Psoas muscle (tissue), 8 donors: ENCODE measurements around the gene PTPRM. TPM values are rescaled to one million over a fixed set of nuclear protein-coding genes. Genes with fewer than 3 reads are reported as not detected.

Experiments
- ATAC-seq, 4 donors: fragments of 200-7000 bp; cut with Tn5 transposase; one replicate each; pipeline ENCODE4 v1.9.1; 2020; ENCODE audit warnings: moderate library complexity in 3 of 4, mild to moderate bottlenecking in 2 of 4
- DNase-seq, 2 donors: peaks; one replicate each; pipeline ENCODE4 v3.0.0-alpha.2; 2020
- H3K27ac ChIP-seq: fragments of 200-600 bp; one replicate; pipeline ENCODE4 v1.8.0; 2022
- H3K27me3 ChIP-seq, 3 donors: fragments of 200-600 bp in 1 of 3; one replicate each; pipeline versions ENCODE4 v1.6.1 to v1.8.0; 2013 to 2022; ENCODE audit warnings: low read length in 2 of 3, mild to moderate bottlenecking in 2 of 3, moderate library complexity in 1 of 3; ENCODE audit not compliant: insufficient read depth in 3 of 3
- H3K36me3 ChIP-seq, 2 donors: fragments of 200-600 bp in 1 of 2; one replicate each; pipeline versions ENCODE4 v1.6.1 to v1.8.0; 2013 to 2022; ENCODE audit warnings: low read depth in 1 of 2, mild to moderate bottlenecking in 1 of 2, moderate library complexity in 1 of 2; ENCODE audit not compliant: insufficient read depth in 1 of 2
- H3K4me1 ChIP-seq: fragments of 200-600 bp; one replicate; pipeline ENCODE4 v1.8.0; 2022
- H3K4me3 ChIP-seq: fragments of 200-600 bp; one replicate; pipeline ENCODE4 v1.8.0; 2022; ENCODE audit warnings: mild to moderate bottlenecking
- H3K9me3 ChIP-seq: fragments of 200-600 bp; one replicate; pipeline ENCODE4 v1.8.0; 2022
- WGBS, 3 donors: extraction: QIAGEN DNeasy Blood & Tissue Kit; methylation state at CpG; one replicate each; pipeline versions ENCODE4 v1.1.6 to v1.1.7; 2013; 5-methylcytosine and 5-hydroxymethylcytosine counted together
- intact Hi-C, 2 donors: fragments of 100-400 bp; cut with DNase I; formaldehyde crosslinking; loops; one replicate each; pipeline versions ENCODE4 v1.11.0 to v1.14.2; 2022
- polyA plus RNA-seq, 3 donors: library from polyadenylated mRNA; stranded (reverse); fragments of 200-250 nt; gene quantifications; one replicate each; pipeline ENCODE4 v1.2.3, GENCODE V29; 2013
- total RNA-seq, 4 donors: library from RNA; stranded (reverse); fragmentation: NEBNext Ultra II Directional in 2 of 4; extraction: Animal tissue kit (Norgen Biotek cat#: 25700) in 2 of 4; gene quantifications; one replicate each; pipeline versions ENCODE4 v1.2.1 to v1.2.4, GENCODE V29; 2021 to 2023
- TF ChIP-seq, protein P1 (sequence below): fragments of 200-600 bp; IDR thresholded peaks from one replicate; pipeline ENCODE4 v1.8.0; 2022; ENCODE audit warnings: antibody characterized with exemption
- donor health status: healthy with polysubstance abuse.
- donor health status: DM: no; HTN: no; CAD: no; lungs with moderate emphysema.
- donor health status: Bipolar disorder and iron deficiency.
- donor health status: healthy.
- donor health status: DM: yes; HTN: yes; CAD: no.
- donor health status: DM: no; HTN: no; CAD: no.
- donor health status: DM: no; HTN: no; CAD: no.
- donor health status: DM: yes; HTN: yes; CAD: no.

The PTPRM gene
- total and polyA plus RNA-seq, 7 donors, result 27.4 to 78.9 (median 39.0) TPM

DNA sequence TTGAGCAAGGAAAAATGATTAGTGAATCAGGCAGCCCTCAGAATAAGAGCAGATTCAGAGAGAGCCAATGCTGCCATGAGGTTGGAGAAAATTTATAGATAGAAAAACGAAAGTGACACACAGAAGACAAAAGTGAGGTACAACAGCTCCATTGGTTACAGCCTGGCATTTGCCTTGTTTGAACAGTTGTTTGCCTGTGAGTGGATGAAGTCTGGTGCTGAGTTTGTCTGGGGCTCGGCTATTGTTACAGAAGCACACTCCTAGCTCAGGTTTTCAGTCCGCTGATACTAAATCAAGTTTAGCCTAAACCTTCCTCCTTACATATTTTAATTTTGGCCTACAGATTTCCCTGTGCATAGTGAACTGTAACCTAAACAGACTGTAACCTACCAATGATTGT lies 654.3 kb downstream of the PTPRM start:
- 83 to 89% (median 86%) methylated on average over 3 of the region's 3 CpGs for WGBS, 3 donors
- H3K36me3 ChIP-seq, result no peaks in the 10 kb centered on the region
- no peaks in the 10 kb centered on the region for H3K4me1 ChIP-seq
- intact Hi-C loops, result no loop called here
- H3K4me3 ChIP-seq, result no peak overlapping the region
- H3K27me3 ChIP-seq, result no peaks in the 10 kb centered on the region
- no peak overlapping the region for H3K27ac ChIP-seq
- ATAC-seq (no peak), DNase-seq (no peak)
- TF ChIP-seq, protein P1, sequence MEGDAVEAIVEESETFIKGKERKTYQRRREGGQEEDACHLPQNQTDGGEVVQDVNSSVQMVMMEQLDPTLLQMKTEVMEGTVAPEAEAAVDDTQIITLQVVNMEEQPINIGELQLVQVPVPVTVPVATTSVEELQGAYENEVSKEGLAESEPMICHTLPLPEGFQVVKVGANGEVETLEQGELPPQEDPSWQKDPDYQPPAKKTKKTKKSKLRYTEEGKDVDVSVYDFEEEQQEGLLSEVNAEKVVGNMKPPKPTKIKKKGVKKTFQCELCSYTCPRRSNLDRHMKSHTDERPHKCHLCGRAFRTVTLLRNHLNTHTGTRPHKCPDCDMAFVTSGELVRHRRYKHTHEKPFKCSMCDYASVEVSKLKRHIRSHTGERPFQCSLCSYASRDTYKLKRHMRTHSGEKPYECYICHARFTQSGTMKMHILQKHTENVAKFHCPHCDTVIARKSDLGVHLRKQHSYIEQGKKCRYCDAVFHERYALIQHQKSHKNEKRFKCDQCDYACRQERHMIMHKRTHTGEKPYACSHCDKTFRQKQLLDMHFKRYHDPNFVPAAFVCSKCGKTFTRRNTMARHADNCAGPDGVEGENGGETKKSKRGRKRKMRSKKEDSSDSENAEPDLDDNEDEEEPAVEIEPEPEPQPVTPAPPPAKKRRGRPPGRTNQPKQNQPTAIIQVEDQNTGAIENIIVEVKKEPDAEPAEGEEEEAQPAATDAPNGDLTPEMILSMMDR, result no peak
- peaks cover 5% of the 10 kb centered on the region for H3K9me3 ChIP-seq

DNA sequence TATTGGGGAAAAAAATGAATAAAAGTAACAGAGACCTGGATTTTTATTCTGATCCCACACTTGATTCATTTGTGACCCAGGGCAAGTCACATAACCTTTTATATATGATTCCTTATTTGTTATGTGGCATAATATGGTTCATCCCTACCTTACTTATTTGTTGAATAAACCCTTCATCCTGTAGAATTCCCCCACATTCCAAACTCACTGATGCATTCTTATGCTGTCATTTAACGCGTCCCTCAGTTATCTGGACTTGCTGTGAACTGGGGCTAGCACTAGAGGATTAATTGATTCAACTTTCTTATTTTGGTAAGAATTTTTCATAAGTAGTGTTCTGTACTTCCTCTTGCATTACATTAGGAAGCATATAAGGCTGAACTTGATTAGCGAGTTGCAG lies 657.5 kb downstream of the PTPRM start:
- TF ChIP-seq, protein P1, result no peak
- Histone ChIP-seq H3K27ac (no peak overlapping the region), H3K36me3 (no peaks in the 10 kb centered on the region), H3K27me3 (no peaks in the 10 kb centered on the region), H3K4me1 (no peaks in the 10 kb centered on the region), H3K9me3 (peaks cover 11% of the 10 kb centered on the region), H3K4me3 (no peak overlapping the region)
- intact Hi-C loops, result no loop called here
- DNase-seq (no peak), ATAC-seq (no peak)
- WGBS, 3 donors, result 95 to 99% (median 98%) methylated on average over 3 of the region's 3 CpGs

DNA sequence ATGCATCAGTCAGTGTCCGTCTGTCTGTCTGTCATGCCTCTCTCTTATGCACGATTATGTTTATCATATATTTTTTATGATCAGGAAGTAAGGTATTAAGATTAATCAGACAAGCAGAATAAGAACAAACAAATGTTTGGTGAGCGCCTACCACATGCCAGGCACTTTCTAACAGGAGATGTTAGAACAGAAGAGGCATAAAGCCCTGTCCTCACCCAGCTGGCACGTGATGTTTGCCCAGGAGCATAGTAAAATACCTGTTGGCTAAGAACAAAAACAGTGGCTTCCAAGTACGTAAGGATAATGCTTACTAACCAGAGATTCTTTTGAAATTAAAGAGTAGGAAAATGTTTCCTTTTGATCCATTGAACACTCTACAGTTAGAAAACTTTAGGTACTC lies 661.9 kb downstream of the PTPRM start:
- no peaks in the 10 kb centered on the region for H3K27me3 ChIP-seq
- peaks cover 11% of the 10 kb centered on the region for H3K9me3 ChIP-seq
- no peak overlapping the region for H3K27ac ChIP-seq
- intact Hi-C loops, result no loop called here
- DNase-seq, result no peak
- H3K36me3 ChIP-seq, result no peaks in the 10 kb centered on the region
- H3K4me3 ChIP-seq, result no peak overlapping the region
- no peak for ATAC-seq
- TF ChIP-seq, protein P1, result no peak
- 75 to 83% (median 76%) methylated on average over 5 of the region's 5 CpGs for WGBS, 3 donors
- H3K4me1 ChIP-seq, result no peaks in the 10 kb centered on the region

DNA sequence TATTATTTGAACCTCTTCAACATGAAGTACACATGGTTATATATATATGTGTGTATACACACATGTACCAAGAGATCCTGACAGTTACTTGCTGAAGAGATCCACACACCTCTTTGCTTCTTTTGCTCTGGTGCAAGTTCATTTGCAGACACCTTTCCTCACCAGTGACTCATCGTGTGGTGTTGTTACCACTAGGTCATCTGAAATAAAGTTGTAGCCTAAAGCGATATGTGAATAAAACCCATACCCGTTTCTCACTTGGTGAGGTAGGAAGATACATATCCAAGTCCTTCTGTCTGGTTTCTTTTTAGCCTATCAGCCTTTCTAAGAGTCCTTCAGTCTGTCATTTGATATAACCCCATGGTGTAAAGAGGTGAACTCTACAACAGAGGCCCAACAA lies 662.7 kb downstream of the PTPRM start:
- no peak for ATAC-seq
- intact Hi-C loops, result no loop called here
- WGBS, 3 donors, result 96 to 98% (median 96%) methylated on average over 3 of the region's 3 CpGs
- H3K4me1 ChIP-seq, result no peaks in the 10 kb centered on the region
- DNase-seq, result no peak
- H3K9me3 ChIP-seq, result peaks cover 11% of the 10 kb centered on the region
- H3K4me3 ChIP-seq, result no peak overlapping the region
- no peaks in the 10 kb centered on the region for H3K27me3 ChIP-seq
- TF ChIP-seq, protein P1, result no peak
- H3K27ac ChIP-seq, result no peak overlapping the region
- no peaks in the 10 kb centered on the region for H3K36me3 ChIP-seq

DNA sequence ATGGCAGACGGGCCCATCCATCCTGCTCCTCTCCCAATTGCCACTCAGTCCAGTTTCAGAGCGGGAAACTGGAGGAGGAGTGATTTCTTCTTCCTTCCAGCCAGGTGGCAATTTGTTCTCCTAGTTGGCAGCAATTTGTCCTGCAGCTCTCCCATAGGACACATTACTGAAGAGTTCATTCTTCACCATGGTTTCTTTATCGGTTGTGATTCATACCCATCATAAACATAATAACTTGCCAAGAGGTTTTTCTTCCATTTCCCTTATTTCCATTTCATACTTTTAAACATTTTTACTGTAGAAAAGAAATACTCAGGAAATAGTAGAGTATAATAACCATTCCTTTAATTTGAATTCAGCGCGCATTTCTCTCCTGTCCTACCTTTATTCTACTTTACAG lies 664.2 kb downstream of the PTPRM start:
- peaks cover 7% of the 10 kb centered on the region for H3K9me3 ChIP-seq
- WGBS, 3 donors, result 58 to 81% (median 70%) methylated on average over 5 of the region's 5 CpGs
- H3K36me3 ChIP-seq, result no peaks in the 10 kb centered on the region
- no peaks in the 10 kb centered on the region for H3K4me1 ChIP-seq
- TF ChIP-seq, protein P1, result no peak
- DNase-seq, result no peak
- no peak overlapping the region for H3K27ac ChIP-seq
- no peaks in the 10 kb centered on the region for H3K27me3 ChIP-seq
- H3K4me3 ChIP-seq, result no peak overlapping the region
- intact Hi-C loops, result no loop called here
- ATAC-seq, result no peak
